ENCODE results near the gene PCBP1.

GRCh38 chr2:70039366-70039765, 47.9 kb upstream of the PCBP1 start:
- TF ChIP-seq CTCF (IDR thresholded peaks at IDR 0.05): no peak
- no peak for TF ChIP-seq POLR2AphosphoS5 (IDR thresholded peaks at IDR 0.05)
- TF ChIP-seq EP300 (IDR thresholded peaks at IDR 0.05): no peak

All from upper lobe of left lung (tissue), 4 donors.